Amygdala (tissue), 56 donors: ENCODE measurements around the gene RAB40B.

Experiments
- DNase-seq, 56 donors: peaks; one replicate each; lab custom pipeline; 2025; lab: John Stamatoyannopoulos, UW

Gene RAB40B

DNA sequence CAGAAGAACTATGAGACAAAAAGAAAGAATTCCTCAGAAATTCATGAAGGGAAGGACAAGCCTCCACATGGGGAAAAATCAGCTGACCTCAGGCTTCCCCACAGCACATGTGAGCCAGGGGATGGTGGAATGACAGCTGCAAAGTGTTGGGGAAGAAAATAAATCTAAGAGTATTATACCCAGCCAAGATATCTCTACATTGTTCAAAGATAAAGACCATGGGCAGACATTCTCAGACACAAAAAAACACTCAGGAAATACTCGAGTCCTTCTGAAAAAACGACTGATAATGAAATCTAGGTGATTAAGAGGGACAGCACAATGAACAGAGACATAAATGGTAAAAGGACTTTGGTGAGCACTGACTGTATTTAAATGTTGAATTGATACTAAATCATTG lies 3.9 kb downstream of the RAB40B start:
- DNase-seq = no peak

DNA sequence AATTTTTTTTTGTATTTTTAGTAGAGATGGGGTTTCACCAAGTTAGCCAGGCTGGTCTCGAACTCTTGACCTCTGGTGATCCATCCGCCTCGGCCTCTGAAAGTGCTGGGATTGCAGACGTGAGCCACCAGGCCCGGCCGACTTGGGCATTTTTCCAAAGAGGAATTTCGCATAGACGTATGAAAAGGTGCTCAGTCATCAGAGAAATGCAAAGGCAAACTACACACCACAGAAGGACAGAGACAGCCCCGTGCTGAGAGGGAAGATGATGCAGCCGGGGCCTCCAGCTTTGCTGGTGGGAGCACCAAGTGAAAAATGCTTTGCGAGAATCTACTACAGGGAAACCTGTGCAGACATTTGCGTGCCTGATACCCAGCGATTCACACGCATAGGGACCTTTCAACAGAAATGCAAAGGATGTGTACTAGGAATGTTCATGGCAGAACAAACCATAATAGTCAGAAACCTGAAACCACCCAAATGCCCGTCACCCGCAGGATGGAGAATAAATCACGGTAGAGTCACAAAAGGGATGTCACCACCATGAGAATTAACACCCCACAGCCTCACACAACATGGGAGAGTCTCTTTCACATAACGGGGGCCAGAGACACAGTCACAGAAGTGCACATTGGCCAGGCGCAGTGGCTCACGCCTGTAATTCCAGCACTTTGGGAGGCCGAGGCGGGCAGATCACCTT lies 5.2 kb downstream of the RAB40B start:
- DNase-seq = no peak

GRCh38 chr17:82692268-82692667 lies 6.2 kb downstream of the RAB40B start:
- DNase-seq = no peak

DNA sequence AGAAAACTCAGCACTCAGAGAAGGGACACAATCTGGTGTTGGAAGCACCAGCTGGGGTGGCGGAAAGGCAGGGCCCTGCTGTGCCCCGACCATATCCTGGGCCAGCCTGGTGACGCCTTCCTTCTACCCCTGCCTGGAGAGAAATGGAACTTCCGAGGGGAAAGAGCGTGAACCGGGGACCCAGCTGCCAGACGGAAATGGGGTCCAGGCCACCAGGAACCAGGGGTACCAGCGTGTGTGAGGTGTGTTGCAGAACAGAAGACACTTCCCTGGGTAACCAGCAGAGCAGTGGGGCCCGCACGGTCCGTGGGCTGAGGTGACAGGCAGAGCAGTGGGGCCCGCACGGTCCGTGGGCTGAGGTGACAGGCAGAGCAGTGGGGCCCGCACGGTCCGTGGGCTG lies 6.8 kb downstream of the RAB40B start:
- DNase-seq = no peak

GRCh38 chr17:82690786-82691489 lies 7.6 kb downstream of the RAB40B start:
- DNase-seq = peak in 36 of 56 donors; percentile 15 to 80 (median 50)

GRCh38 chr17:82689077-82689476 lies 9.4 kb downstream of the RAB40B start:
- peak in 1 of 56 donors; percentile 30 for DNase-seq

GRCh38 chr17:82687871-82688270 lies 10.6 kb downstream of the RAB40B start:
- DNase-seq = no peak

DNA sequence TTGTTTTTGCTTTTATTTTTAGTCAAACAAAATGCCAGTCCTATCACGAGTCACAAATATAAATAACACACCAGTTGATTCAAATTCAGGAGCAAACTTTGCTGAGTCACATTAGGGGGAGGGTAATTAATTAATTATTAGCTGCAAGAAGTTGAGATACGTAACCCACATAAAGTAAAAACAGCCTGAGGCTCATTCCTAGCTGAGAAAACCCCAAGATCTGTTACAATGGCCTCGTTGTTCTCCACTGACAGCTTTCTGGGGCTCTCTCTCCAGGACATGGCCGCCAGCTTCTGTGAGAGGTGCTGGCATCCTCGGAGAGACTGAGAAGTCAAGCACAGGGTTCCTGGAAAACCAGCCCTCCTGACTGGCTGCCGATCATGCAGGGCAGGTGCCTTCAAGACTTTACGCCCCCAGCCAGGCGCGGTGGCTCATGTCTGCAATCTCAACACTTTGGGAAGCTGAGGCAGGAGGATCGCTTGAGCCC lies 11.1 kb downstream of the RAB40B start:
- peak in 29 of 56 donors; percentile 23 to 75 (median 44) for DNase-seq

GRCh38 chr17:82686366-82687324 lies 11.9 kb downstream of the RAB40B start:
- no peak for DNase-seq

- no peak for DNase-seq
These were observed 13.2 kb downstream of the RAB40B start for GRCh38 chr17:82685291-82685690.

DNA sequence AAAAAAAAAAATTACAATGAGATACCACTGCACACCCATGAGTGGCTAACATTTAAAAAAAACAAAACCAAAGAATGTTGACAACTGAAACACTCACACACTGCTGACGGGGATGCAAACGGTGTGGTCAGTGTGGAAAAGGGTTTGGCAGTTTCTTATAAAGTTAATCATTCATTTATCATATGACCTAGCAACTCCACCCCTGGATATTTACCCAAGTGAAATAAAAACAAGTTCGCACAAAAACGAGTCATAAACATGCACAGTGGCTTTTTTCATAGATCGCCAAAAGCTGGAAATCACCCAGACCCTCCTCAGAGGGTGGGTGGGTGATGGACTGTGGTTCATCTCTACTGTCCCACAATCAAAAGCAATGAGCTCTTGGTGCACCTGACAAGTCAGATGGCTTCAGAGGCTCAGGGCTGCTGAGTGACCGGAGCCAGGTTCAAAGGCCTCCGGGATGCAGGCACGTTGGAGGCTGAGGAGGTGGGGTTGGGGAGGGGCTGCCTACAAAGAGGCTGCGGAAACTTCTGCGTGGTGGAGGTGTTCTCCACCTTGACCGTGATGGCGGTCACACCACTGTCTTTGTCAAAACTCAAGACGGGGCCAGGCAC lies 14.2 kb downstream of the RAB40B start:
- DNase-seq = no peak

GRCh38 chr17:82683534-82683933 lies 15.0 kb downstream of the RAB40B start:
- no peak for DNase-seq

GRCh38 chr17:82681547-82681946 lies 17.0 kb downstream of the RAB40B start:
- DNase-seq = no peak

GRCh38 chr17:82679586-82680465 lies 18.7 kb downstream of the RAB40B start:
- DNase-seq = no peak

DNA sequence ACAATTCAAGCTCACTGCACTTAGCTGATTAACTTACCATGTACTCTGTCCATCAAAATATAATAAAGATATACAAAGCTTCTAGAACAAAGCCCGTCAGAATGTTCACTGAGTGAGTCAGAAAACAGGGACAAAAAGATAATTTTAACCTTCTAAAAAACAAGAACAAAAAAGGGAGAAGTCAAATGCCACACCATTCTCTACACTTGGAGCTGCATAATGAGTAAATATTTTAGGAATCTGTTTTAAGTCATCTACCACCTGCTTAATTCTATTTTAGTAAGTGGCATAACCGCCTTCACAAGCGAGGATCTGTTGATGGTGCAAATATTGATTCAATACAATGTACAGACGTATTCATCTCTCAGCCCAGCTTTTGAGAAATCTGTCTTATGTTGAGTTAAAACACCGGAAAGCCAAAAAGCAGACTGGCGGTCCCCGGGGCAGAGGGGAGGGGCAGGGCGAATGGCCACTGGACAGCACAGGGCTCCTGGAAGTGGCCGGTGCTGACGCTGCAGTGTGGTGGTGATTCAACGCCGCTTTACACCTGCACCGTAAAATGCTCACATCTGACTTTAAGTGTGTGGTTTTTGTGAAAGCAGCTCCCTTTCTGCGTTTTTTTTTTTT lies 20.1 kb downstream of the RAB40B start:
- peak in 3 of 56 donors; percentile 13 to 18 (median 16) for DNase-seq

DNA sequence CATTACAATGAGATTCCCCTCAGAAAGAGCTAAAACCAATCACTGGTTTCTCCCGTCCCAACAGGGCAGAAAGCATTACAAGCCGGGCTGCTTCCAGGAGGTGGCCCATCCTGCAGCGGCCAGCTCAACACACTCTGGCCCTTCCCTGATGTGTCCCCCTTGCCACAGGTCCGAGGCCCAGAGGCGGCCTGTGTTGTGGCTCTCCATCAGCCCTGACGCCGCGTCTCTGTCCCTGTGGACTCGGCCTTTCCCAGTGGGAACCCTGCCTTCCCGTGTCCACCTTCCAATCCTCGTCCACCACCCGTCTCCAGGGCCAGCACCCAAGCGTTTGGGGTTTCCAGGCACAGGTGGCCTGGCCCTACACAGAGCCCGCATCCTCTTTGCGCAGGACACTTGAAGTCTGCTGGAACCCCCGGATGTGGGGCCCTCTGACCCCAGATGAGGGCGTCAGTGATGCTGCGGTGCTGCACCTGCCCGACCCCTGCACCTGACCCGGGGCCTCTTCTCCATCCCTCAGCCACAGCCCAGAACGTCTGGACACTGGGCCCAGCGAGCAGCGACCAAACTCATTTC lies 21.1 kb downstream of the RAB40B start:
- no peak for DNase-seq

DNA sequence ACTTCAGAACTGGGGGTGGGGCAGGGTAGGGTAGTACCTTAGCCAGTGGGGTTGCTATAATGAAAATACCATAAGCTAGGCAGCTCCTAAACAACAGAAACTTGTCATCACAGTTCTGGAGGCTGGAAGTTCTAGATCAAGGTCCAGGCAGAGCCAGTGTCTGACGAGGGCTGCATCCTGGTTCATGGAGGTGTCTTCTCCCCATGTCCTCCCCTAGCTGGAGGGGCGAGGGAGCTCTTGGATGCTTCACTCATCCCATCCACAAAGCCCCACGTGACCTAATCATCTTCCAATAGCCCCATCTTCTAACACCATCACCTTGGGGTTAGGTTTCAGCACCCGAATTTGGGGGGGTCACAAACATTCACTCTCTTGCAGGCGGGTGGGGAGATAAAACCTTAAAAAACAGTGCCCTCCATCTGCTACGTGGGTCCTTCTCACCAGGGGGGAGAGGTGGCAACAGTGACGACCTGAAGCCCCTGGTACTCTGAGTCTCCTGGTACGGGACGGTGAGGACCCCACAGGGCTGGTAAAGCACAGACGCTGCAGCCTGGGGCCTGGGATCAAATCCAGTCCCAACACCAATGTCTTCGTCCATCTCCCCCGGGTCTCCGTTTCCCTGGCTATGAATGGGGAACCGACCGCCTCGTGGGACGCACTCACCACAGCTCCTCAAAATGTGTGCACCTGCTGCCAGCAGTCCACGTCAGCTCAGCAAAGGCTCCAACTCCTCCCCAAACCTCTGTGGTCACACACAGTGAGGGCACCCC lies 22.8 kb downstream of the RAB40B start:
- DNase-seq = peak in 1 of 56 donors; percentile 29
